HFF-Myc (cell line): Measurements from ENCODE around the gene ST7.

Experiments used
- DNase-seq: peaks from one replicate; pipeline ENCODE4 v3.0.0-alpha.2; 2011; ENCODE audit warnings: low read depth; ENCODE audit errors: extremely low read depth
- H3K4me3 ChIP-seq: replicated peaks from 2 replicates; pipeline ENCODE4 v1.5.1; 2011; ENCODE audit warnings: low read depth, mild to moderate bottlenecking, control low read depth, low read length
- TF ChIP-seq, protein P1 (sequence below): IDR thresholded peaks from 2 replicates; pipeline ENCODE4 v1.5.1; 2012; ENCODE audit warnings: mild to moderate bottlenecking, low read depth, low read length, control low read depth; ENCODE audit errors: missing control alignments

Gene ST7

DNA sequence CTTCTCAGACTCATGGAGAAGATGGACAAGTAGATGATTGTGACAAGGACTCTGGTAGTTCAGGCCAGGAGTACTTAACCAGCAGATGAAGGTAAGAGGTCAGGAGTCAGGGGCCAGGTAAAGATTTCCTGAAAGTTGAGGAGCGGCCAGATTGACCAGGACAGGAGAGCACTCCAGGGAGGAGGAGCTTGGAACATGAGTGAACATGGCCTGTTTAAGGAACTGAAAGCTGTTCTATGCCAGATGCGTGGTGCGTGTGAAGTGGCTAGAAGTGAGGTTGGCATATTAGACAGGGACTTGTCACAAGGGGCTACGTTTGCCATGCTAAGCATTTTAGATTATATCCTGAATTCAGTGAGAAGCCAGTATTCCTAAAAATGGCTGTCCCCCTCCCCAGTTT is 212.4 kb downstream of the ST7 start:
- no peak for DNase-seq
- no peak overlapping the region for H3K4me3 ChIP-seq
- TF ChIP-seq, protein P1, sequence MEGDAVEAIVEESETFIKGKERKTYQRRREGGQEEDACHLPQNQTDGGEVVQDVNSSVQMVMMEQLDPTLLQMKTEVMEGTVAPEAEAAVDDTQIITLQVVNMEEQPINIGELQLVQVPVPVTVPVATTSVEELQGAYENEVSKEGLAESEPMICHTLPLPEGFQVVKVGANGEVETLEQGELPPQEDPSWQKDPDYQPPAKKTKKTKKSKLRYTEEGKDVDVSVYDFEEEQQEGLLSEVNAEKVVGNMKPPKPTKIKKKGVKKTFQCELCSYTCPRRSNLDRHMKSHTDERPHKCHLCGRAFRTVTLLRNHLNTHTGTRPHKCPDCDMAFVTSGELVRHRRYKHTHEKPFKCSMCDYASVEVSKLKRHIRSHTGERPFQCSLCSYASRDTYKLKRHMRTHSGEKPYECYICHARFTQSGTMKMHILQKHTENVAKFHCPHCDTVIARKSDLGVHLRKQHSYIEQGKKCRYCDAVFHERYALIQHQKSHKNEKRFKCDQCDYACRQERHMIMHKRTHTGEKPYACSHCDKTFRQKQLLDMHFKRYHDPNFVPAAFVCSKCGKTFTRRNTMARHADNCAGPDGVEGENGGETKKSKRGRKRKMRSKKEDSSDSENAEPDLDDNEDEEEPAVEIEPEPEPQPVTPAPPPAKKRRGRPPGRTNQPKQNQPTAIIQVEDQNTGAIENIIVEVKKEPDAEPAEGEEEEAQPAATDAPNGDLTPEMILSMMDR = no peak

DNA sequence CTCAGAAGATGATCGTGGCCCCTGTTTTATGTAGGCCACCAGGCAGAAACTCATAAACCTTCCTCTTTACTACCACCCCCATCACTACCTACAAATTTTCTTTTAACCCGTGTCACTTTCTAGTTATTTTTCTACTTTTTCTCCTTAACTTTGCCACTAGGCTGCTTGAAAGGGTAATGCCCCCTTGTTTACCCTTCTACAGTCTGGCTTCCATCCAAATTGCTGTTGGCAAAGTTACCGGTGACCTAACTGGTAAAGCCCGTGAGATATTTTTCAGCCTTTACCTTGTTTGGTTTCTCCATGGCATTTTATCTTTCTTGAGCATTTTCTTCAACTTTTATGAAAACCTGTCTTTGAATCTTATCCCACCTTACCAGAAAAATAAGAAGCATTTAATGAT is 216.6 kb downstream of the ST7 start:
- no peak overlapping the region for H3K4me3 ChIP-seq
- TF ChIP-seq, protein P1 = no peak
- no peak for DNase-seq

DNA sequence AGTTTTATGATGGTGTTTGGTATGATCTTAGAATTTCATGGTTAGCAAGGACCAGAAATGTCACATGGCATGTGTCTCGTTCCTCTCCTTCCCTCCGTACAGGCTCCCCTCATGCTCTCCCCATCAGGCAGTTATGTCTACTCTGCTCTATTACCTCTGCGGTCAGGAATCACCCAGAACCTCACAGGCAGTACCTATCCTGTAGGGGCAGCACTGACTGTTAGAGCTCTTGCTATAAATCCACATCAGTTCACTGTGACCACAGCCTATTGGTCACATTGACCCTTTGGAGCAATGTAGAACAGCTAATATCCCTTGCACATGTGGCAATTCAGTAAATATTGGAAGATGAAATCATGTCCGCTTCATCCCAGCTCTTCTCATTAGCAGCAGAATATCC is 217.8 kb downstream of the ST7 start:
- TF ChIP-seq, protein P1 = no peak
- no peak overlapping the region for H3K4me3 ChIP-seq
- DNase-seq = no peak

DNA sequence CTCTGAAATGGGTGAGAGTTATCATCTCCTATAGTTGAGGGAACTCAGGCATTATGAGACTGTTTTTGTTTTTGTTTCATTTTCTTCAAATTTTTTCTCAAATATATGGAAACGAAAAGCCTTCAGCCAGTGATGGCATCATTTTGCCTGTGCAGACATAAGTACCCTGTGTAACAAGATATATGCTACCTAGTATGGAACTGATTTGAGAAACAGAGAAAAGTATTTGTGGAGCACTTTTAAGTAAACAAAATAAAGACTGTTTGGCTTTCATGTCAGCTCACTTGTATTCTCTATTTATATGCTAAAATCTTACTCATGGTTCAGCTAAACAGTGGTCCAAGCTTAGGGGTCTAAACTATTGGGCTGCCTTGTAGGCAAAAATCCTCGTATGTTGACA is 219.0 kb downstream of the ST7 start:
- H3K4me3 ChIP-seq = no peak overlapping the region
- DNase-seq = no peak
- TF ChIP-seq, protein P1 = no peak

DNA sequence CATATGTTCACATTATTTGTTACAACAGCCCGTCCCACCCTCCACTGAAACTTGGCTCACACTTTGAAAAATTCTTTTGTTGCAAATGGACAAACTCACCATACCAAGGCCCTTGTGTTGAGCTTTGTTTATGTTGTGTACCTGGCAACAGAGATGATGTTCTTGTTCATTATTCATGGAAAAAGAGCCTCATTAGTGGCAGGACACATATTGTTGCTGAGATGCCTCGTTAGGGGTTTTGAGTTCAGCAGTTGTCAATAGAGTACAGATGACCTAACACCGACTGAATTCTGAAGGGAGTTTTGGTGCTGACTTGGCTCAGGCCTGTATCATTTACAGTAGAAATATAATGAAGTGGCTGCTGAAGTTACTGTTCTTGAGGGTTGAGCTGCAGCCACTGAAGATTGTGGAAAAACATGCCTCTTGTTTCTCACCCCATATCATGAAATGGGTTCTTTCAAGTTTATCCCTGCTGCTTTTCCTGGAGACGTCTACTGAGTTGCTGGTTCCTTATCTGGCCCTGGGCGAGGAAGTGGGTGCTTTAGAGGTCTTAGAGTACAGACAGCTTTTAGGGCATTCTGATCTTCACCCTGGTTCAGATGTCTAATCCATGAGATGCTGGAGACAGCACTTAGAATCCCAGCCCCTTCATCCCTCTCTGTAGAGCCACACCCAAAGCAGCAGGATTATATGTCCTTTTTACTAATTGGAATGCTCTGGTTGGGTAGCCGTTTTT is 219.9 kb downstream of the ST7 start:
- no peak overlapping the region for H3K4me3 ChIP-seq
- TF ChIP-seq, protein P1 = no peak
- DNase-seq = no peak

DNA sequence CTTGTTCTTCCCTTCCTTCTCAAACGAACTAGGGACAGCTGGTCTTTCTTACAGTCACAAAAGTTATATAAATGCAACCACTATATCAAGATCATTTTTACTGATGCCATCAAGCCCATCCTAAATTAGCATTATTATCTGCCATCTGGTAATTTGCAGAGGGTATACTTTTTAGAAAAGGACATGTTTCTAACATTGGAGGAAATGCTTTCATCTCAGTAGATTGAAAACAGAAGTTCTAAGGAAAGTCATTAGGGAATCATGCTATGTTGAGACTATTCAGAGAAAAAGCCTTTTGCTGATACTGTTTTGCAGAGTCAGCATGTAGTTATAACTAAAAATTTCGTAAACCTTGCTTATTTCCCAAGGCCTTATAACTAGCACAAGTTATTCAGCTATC is 222.9 kb downstream of the ST7 start:
- H3K4me3 ChIP-seq = no peak overlapping the region
- no peak for DNase-seq
- TF ChIP-seq, protein P1 = no peak

DNA sequence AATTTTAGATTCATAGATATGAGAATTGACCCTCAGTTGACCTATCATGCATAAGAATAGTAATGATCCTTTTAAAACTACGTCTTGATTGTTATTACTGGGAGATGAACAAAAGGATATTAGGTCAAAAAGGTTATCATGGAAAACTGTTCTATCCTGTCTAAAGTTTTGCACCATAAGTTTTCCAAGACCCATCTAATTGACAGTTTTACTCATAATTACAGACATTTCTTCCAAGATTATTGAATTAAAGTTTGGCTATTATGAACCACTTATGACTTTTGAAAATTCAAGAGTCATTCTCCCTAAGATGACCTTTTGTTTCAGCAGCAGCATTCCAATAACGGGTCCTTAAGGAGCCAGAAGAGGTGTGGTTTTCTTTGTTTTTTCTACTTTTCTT is 225.3 kb downstream of the ST7 start:
- TF ChIP-seq, protein P1 = no peak
- H3K4me3 ChIP-seq = no peak overlapping the region
- DNase-seq = no peak
